HepG2 (cell line): ENCODE data around the gene CXXC5. TPM values are rescaled to one million over a fixed set of nuclear protein-coding genes. Genes with fewer than 3 reads are reported as not detected.

Source experiments
- ATF7-NPFF ChIP-seq: sonication (generic); formaldehyde crosslinking; IDR thresholded peaks from 2 replicates; pipeline ENCODE4 v1.8.1; 2023; ENCODE audit warnings: mild to moderate bottlenecking, low read depth, missing genetic modification reagents, moderate library complexity
- CEBPZ ChIP-seq: IDR thresholded peaks from 2 replicates; pipeline ENCODE4 v1.6.1; 2012; ENCODE audit warnings: low read length, improper control_type of control experiment
- DRAP1 ChIP-seq: IDR thresholded peaks from 2 replicates; pipeline ENCODE4 v1.6.1; 2016; ENCODE audit warnings: missing genetic modification reagents, missing compliant biosample characterization
- ELF3 ChIP-seq: IDR thresholded peaks from 2 replicates; pipeline ENCODE4 v1.6.1; 2016; ENCODE audit warnings: missing genetic modification reagents, missing compliant biosample characterization
- HNF1B ChIP-seq: sonication (generic); formaldehyde crosslinking; IDR thresholded peaks from 2 replicates; pipeline ENCODE4 v1.5.1; 2020; ENCODE audit warnings: mild to moderate bottlenecking, moderate library complexity, missing genetic modification reagents
- IRF2 ChIP-seq: IDR thresholded peaks from 2 replicates; pipeline ENCODE4 v1.6.1; 2018; ENCODE audit warnings: missing genetic modification reagents, missing compliant biosample characterization
- KDM2A ChIP-seq: sonication (generic); formaldehyde crosslinking; IDR thresholded peaks from 2 replicates; pipeline ENCODE4 v1.4.0; 2020; ENCODE audit warnings: low read depth, missing genetic modification reagents, borderline replicate concordance
- KLF11 ChIP-seq: IDR thresholded peaks from 2 replicates; pipeline ENCODE4 v1.6.1; 2016; ENCODE audit warnings: missing compliant biosample characterization
- POLR2G ChIP-seq: fragments of 200-400 bp; formaldehyde crosslinking; IDR thresholded peaks from 2 replicates; pipeline ENCODE4 v1.6.1; 2018; ENCODE audit warnings: mild to moderate bottlenecking, low read depth, low read length, moderate library complexity
- SP5 ChIP-seq: IDR thresholded peaks from 2 replicates; pipeline ENCODE4 v1.6.1; 2016; ENCODE audit warnings: low read depth, borderline replicate concordance
- TCF12 ChIP-seq, 2 experiments: fragments of 450-650 bp in 1 of 2; sonication (generic) in 1 of 2; formaldehyde crosslinking in 1 of 2; IDR thresholded peaks; 2 replicates each; pipeline versions ENCODE4 v1.6.1 to v1.8.0; 2017 to 2022; ENCODE audit warnings: antibody characterized with exemption in 1 of 2, mild to moderate bottlenecking in 1 of 2, missing genetic modification reagents in 1 of 2, moderate library complexity in 1 of 2
- TERF1 ChIP-seq: sonication (generic); formaldehyde crosslinking; IDR thresholded peaks from 2 replicates; pipeline ENCODE4 v1.8.0; 2022; ENCODE audit warnings: mild to moderate bottlenecking, missing genetic modification reagents, moderate library complexity
- TFDP2 ChIP-seq: sonication (generic); formaldehyde crosslinking; IDR thresholded peaks from 2 replicates; pipeline ENCODE4 v1.4.0; 2020; ENCODE audit warnings: missing genetic modification reagents
- XRCC5 ChIP-seq: fragments of 200-400 bp; formaldehyde crosslinking; optimal IDR thresholded peaks from 2 replicates; pipeline ENCODE3; 2017; ENCODE audit warnings: mild to moderate bottlenecking, low read length
- YY1 ChIP-seq: IDR thresholded peaks from 2 replicates; pipeline ENCODE4 v1.6.1; 2011; ENCODE audit warnings: low read length, low read depth, moderate library complexity, mild to moderate bottlenecking; ENCODE audit not compliant: insufficient read depth, insufficient replicate concordance
- ZNF512B ChIP-seq: sonication (generic); formaldehyde crosslinking; IDR thresholded peaks from 2 replicates; pipeline ENCODE4 v1.5.1; 2020; ENCODE audit warnings: missing genetic modification reagents, mild to moderate bottlenecking, borderline replicate concordance
- ZNF746 ChIP-seq: sonication (generic); formaldehyde crosslinking; IDR thresholded peaks from 2 replicates; pipeline ENCODE4 v1.8.0; 2022; ENCODE audit warnings: mild to moderate bottlenecking, missing genetic modification reagents
- ZNF792 ChIP-seq: IDR thresholded peaks from 2 replicates; pipeline ENCODE4 v1.6.1; 2016
- polyA plus RNA-seq, 8 experiments: library from polyadenylated mRNA; depleted of rRNA in 3 of 8; stranded (reverse) in 7 of 8; unstranded in 1 of 8; fragments of >200 nt; fragmentation: Illumina TruSeq in 4 of 8; extraction: Trizol in 4 of 8; gene quantifications; 2 replicates each; pipeline versions ENCODE4 v1.2.1 to v1.2.3, GENCODE V29; 2011 to 2016; ENCODE audit warnings: low read depth in 4 of 8, missing spikeins in 1 of 8, mixed read lengths in 1 of 8; ENCODE audit not compliant: insufficient read depth in 1 of 8
- total RNA-seq, 5 experiments: library from RNA; depleted of rRNA; stranded (reverse); fragments of >200 nt; fragmentation: Illumina TruSeq; extraction: Trizol; gene quantifications; 2 replicates each; pipeline ENCODE4 v1.2.3, GENCODE V29; 2016; ENCODE audit warnings: low read depth in 1 of 5

CXXC5 gene
- total and polyA plus RNA-seq, 2 of the 13 experiments (the other 11 are each of a cell fraction or from before 2014, with no cell fraction given): 32.3 to 33.0 TPM

- TF ChIP-seq KDM2A (CRISPR knock-in tag) (peak; percentile 83), YY1 (peak; percentile 36), TCF12 (IDR thresholded peaks at IDR 0.05) (no peak), TCF12 (CRISPR knock-in tag; IDR thresholded peaks at IDR 0.05) (no peak), CEBPZ (no peak), ZNF746 (CRISPR knock-in tag) (peak; percentile 41; the same call in 1 of the 2 replicates), HNF1B (CRISPR knock-in tag) (peak; percentile 89), ZNF512B (CRISPR knock-in tag) (peak; percentile 87), ZNF792 (peak; percentile 50; the same call in 1 of the 2 replicates), TFDP2 (CRISPR knock-in tag) (peak; percentile 59; the same call in 1 of the 2 replicates), XRCC5 (no peak), SP5 (CRISPR knock-in tag) (peak; percentile 53; the same call in 1 of the 2 replicates), IRF2 (CRISPR knock-in tag) (peak; percentile 29; the same call in 1 of the 2 replicates), ELF3 (CRISPR knock-in tag) (peak; percentile 35), DRAP1 (CRISPR knock-in tag) (peak; percentile 39; the same call in 1 of the 2 replicates), KLF11 (CRISPR knock-in tag) (0 out of 2 replicates have a peak, but pooled peaks have one; percentile 36), TERF1 (CRISPR knock-in tag) (no peak), POLR2G (peak; percentile 60), ATF7-NPFF (peak; percentile 81; the same call in 1 of the 2 replicates)
These were observed 53.0 kb downstream of the CXXC5 start (continued) for GRCh38 chr5:139701056-139701741.
